Measurements from ENCODE around the gene MRPL39. TPM values are rescaled to one million over a fixed set of nuclear protein-coding genes. Genes with fewer than 3 reads are reported as not detected.
"Not testable (repeated sequence)": the region's sequence is repeated elsewhere in the genome, so short reads cannot be mapped to it uniquely, and the experiment has no call there.

The MRPL39 gene
- total RNA-seq, 2 experiments from 2014 or later, result 45.0 to 56.9 TPM

GRCh38 chr21:25635310-25635709 is 28.0 kb upstream of the MRPL39 start:
- Histone ChIP-seq H3K27ac (ENCODE audit: low read depth, low read length, poor library complexity, severe bottlenecking) (no peak overlapping the region), H3K9me2 (ENCODE audit: insufficient read depth, low read length) (no peaks in the 10 kb centered on the region), H3K4me3 (ENCODE audit: low read depth, low read length, poor library complexity, severe bottlenecking) (no peak overlapping the region), H3K79me2 (ENCODE audit: insufficient read depth, low read depth, low read length) (no peaks in the 10 kb centered on the region), H3K36me3 (ENCODE audit: insufficient read depth, low read length) (no peaks in the 10 kb centered on the region), H3K9me3 (ENCODE audit: low read length) (no peaks in the 10 kb centered on the region), H3K4me2 (ENCODE audit: low read length) (no peak overlapping the region), H3K4me1 (ENCODE audit: insufficient read depth, low read length, poor library complexity, severe bottlenecking) (peaks cover 18% of the 10 kb centered on the region), H4K20me1 (ENCODE audit: insufficient read depth, low read length) (no peaks in the 10 kb centered on the region), H2AFZ (ENCODE audit: low read length) (no peak overlapping the region)
- BruUV-seq (replicated peaks), result no TSS peak
- DNase-seq (ENCODE audit: low spot score), result no peak
- intact Hi-C loops (cut with micrococcal nuclease; ENCODE audit: unreplicated experiment), result loop anchor here (5.0 kb wide), 1 partner anchor 52 kb away; no protein-coding TSS in a partner anchor
- ChIA-PET CTCF (ENCODE audit: unreplicated experiment) (no interaction called here), POLR2A (interaction anchor here (0.6 to 1.2 kb wide), 3 partner anchors 9 to 108 kb away, joined by 3 to 4 read pairs (median 4); no protein-coding TSS in a partner anchor)
- no peak for TF ChIP-seq EZH2phosphoT487 (IDR thresholded peaks at IDR 0.05; ENCODE audit: borderline replicate concordance, low read depth, low read length)
- no peak for TF ChIP-seq CTCF (conservative IDR thresholded peaks at IDR 0.05; ENCODE audit: low read length)

DNA sequence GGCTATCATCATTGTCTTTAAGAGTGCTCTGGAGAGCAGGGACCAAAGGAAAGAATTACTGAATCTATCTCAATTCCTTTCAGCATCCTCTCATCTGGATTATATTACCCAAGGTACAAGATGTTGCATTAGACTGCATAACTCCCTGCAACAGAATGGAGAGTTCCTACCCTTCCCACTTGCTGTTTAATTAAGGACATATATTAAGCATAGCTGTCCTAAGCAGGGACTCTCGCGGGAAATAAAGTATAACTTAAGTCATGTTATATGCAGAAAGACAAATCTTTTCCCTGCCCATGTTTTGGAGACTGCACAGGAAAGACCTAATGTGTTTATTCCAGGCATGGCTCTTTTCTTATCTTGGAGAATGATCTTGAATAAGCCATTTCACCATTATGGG is 25.0 kb upstream of the MRPL39 start:
- H3K4me2 ChIP-seq (ENCODE audit: low read length), result no peak overlapping the region
- H3K27ac ChIP-seq (ENCODE audit: low read depth, low read length, poor library complexity, severe bottlenecking), result no peak overlapping the region
- H3K36me3 ChIP-seq (ENCODE audit: insufficient read depth, low read length), result no peaks in the 10 kb centered on the region
- H3K9me2 ChIP-seq (ENCODE audit: insufficient read depth, low read length), result no peaks in the 10 kb centered on the region
- H3K4me3 ChIP-seq (ENCODE audit: low read depth, low read length, poor library complexity, severe bottlenecking), result no peak overlapping the region
- H3K9me3 ChIP-seq (ENCODE audit: low read length), result no peaks in the 10 kb centered on the region
- DNase-seq (ENCODE audit: low spot score), result no peak
- intact Hi-C loops (cut with micrococcal nuclease; ENCODE audit: unreplicated experiment), result no loop called here
- H4K20me1 ChIP-seq (ENCODE audit: insufficient read depth, low read length), result no peaks in the 10 kb centered on the region
- no peak overlapping the region for H2AFZ ChIP-seq (ENCODE audit: low read length)
- H3K79me2 ChIP-seq (ENCODE audit: insufficient read depth, low read depth, low read length), result no peaks in the 10 kb centered on the region
- no peaks in the 10 kb centered on the region for H3K4me1 ChIP-seq (ENCODE audit: insufficient read depth, low read length, poor library complexity, severe bottlenecking)
- TF ChIP-seq CTCF (conservative IDR thresholded peaks at IDR 0.05; ENCODE audit: low read length), result no peak
- no peak for TF ChIP-seq EZH2phosphoT487 (IDR thresholded peaks at IDR 0.05; ENCODE audit: borderline replicate concordance, low read depth, low read length)
- BruUV-seq (replicated peaks), result no TSS peak
- ChIA-PET POLR2A (interaction anchor here (0.7 kb wide), 2 partner anchors 209 to 472 kb away, joined by 3 to 4 read pairs; no protein-coding TSS in a partner anchor), CTCF (ENCODE audit: unreplicated experiment) (no interaction called here)

GRCh38 chr21:25626757-25627156 is 19.5 kb upstream of the MRPL39 start:
- Histone ChIP-seq H3K4me2 (ENCODE audit: low read length) (no peak overlapping the region), H3K4me3 (ENCODE audit: low read depth, low read length, poor library complexity, severe bottlenecking) (no peak overlapping the region), H3K27ac (ENCODE audit: low read depth, low read length, poor library complexity, severe bottlenecking) (no peak overlapping the region), H3K79me2 (ENCODE audit: insufficient read depth, low read depth, low read length) (no peaks in the 10 kb centered on the region), H3K9me2 (ENCODE audit: insufficient read depth, low read length) (no peaks in the 10 kb centered on the region), H3K36me3 (ENCODE audit: insufficient read depth, low read length) (no peaks in the 10 kb centered on the region), H4K20me1 (ENCODE audit: insufficient read depth, low read length) (no peaks in the 10 kb centered on the region), H3K4me1 (ENCODE audit: insufficient read depth, low read length, poor library complexity, severe bottlenecking) (no peaks in the 10 kb centered on the region), H2AFZ (ENCODE audit: low read length) (no peak overlapping the region), H3K9me3 (ENCODE audit: low read length) (no peaks in the 10 kb centered on the region)
- intact Hi-C loops (cut with micrococcal nuclease; ENCODE audit: unreplicated experiment), result no loop called here
- DNase-seq (ENCODE audit: low spot score), result no peak
- TF ChIP-seq EZH2phosphoT487 (IDR thresholded peaks at IDR 0.05; ENCODE audit: borderline replicate concordance, low read depth, low read length) (no peak), CTCF (conservative IDR thresholded peaks at IDR 0.05; ENCODE audit: low read length) (no peak)
- BruUV-seq (replicated peaks), result no TSS peak
- ChIA-PET CTCF (ENCODE audit: unreplicated experiment) (no interaction called here), POLR2A (interaction anchor here (1.2 kb wide), 1 partner anchor 12 kb away, joined by 5 read pairs; the partner anchor contains the start of gene JAM2)

- H3K9me2 ChIP-seq (ENCODE audit: insufficient read depth, low read length), result not testable (repeated sequence)
Observed at GRCh38 chr21:25625776-25626555, 18.7 kb upstream of the MRPL39 start.

More at GRCh38 chr21:25625776-25626555, 18.7 kb upstream of the MRPL39 start:
- DNase-seq (ENCODE audit: low spot score); H3K4me1 ChIP-seq (ENCODE audit: insufficient read depth, low read length, poor library complexity, severe bottlenecking); CTCF ChIA-PET (ENCODE audit: unreplicated experiment); H3K27ac ChIP-seq (ENCODE audit: low read depth, low read length, poor library complexity, severe bottlenecking); H3K4me2 ChIP-seq (ENCODE audit: low read length); BruUV-seq (replicated peaks); H4K20me1 ChIP-seq (ENCODE audit: insufficient read depth, low read length); H3K79me2 ChIP-seq (ENCODE audit: insufficient read depth, low read depth, low read length); H3K36me3 ChIP-seq (ENCODE audit: insufficient read depth, low read length); H2AFZ ChIP-seq (ENCODE audit: low read length); POLR2A ChIA-PET; H3K9me3 ChIP-seq (ENCODE audit: low read length); H3K4me3 ChIP-seq (ENCODE audit: low read depth, low read length, poor library complexity, severe bottlenecking); intact Hi-C loops (cut with micrococcal nuclease; ENCODE audit: unreplicated experiment): not testable (repeated sequence)

All from OCI-LY7 (cell line).